ENCODE measurements around the gene RASA3.

RASA3 gene

GRCh38 chr13:113928685-113929627 lies 203.5 kb downstream of the RASA3 start:
- DNase-seq (ENCODE audit: low read depth in 1 of 2, low spot score in 1 of 2): no peak
